Measurements from ENCODE around the gene FOXI1.
"Not testable (repeated sequence)": the region's sequence is repeated elsewhere in the genome, so short reads cannot be mapped to it uniquely, and the experiment has no call there.

The FOXI1 gene

DNA sequence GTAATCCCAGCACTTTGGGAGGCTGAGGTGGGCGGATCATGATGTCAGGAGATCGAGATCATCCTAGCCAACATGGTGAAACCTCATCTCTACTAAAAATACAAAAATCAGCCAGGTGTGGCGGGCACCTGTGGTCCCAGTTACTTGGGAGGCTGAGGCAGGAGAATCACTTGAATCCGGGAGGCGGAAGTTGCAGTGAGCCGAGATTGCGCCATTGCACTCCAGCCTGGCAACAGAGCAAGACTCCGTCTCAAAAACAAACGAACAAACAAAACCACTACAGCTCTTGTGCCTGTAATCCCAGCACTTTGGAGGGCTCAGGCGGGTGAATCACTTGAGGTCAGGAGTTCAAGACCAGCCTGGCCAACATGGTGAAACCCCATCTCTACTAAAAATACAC lies 11.4 kb upstream of the FOXI1 start:
- not testable (repeated sequence) for DNase-seq

- DNase-seq: no peak
These were observed 10.1 kb upstream of the FOXI1 start for GRCh38 chr5:170095646-170096045.

- no peak for DNase-seq
These were observed 7.8 kb upstream of the FOXI1 start for GRCh38 chr5:170097934-170098333.

- no peak for DNase-seq
These were observed 5.4 kb upstream of the FOXI1 start for GRCh38 chr5:170100066-170100943.

DNA sequence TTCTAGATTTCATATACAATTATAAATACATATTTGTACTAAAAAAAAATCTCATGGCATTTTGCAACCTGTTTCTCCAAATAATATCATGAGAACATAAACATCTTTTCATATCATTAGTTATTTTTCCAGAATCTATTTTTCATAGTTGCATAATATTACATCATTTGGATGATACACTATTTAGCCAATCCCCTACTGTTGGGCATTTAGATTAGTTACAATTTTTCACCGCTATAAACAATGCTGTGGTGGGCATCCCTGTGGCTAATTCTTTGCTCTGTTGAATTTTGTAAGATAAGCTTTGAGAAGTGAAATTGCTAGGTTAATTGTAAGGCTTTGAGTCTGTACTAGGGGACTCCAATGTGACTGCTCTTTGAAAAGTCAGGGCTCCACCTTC lies 2.2 kb upstream of the FOXI1 start:
- DNase-seq: no peak

DNA sequence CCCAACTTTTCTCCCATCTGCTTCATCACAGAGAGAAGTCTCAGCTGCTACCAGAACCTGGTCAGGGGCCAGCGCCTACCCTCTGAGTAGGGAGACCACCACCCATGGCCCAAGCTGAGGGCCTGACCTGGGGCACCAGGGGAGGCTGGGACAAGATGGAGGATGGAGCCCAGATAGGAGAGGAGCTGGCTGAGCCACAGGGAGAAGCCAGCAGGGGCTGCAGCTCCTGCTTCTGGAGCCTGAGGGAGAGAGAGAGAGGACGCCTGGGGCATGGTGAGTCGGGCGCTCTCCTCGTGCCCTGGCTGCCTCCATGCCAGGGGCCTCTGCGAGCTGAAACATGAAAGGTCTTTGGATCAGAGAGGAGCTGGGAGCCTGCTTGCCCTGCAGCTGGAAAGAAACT lies 1.4 kb upstream of the FOXI1 start:
- no peak for DNase-seq

- DNase-seq: no peak
These were observed 987 bp upstream of the FOXI1 start for GRCh38 chr5:170104710-170105109.

GRCh38 chr5:170107674-170108073 lies 2.0 kb downstream of the FOXI1 start:
- no peak for DNase-seq

DNA sequence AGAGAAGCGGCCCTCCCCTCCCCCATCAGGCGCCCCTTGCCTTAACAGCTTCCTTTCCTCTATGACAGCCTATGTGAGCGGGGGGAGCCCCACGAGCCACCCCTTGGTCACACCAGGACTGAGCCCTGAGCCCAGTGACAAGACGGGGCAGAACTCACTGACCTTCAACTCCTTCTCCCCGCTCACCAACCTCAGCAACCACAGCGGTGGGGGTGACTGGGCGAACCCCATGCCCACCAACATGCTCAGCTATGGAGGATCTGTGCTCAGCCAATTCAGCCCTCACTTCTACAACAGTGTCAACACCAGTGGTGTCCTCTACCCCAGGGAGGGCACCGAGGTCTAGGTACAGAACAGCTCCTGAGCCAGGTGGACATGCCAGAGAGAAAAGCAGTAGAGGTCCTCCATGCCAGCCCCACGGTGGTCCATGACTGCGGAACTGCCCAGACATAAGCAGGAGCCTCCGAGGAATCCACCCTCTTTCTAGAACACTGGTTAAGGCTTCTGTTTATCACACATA lies 2.6 kb downstream of the FOXI1 start:
- DNase-seq: no peak

DNA sequence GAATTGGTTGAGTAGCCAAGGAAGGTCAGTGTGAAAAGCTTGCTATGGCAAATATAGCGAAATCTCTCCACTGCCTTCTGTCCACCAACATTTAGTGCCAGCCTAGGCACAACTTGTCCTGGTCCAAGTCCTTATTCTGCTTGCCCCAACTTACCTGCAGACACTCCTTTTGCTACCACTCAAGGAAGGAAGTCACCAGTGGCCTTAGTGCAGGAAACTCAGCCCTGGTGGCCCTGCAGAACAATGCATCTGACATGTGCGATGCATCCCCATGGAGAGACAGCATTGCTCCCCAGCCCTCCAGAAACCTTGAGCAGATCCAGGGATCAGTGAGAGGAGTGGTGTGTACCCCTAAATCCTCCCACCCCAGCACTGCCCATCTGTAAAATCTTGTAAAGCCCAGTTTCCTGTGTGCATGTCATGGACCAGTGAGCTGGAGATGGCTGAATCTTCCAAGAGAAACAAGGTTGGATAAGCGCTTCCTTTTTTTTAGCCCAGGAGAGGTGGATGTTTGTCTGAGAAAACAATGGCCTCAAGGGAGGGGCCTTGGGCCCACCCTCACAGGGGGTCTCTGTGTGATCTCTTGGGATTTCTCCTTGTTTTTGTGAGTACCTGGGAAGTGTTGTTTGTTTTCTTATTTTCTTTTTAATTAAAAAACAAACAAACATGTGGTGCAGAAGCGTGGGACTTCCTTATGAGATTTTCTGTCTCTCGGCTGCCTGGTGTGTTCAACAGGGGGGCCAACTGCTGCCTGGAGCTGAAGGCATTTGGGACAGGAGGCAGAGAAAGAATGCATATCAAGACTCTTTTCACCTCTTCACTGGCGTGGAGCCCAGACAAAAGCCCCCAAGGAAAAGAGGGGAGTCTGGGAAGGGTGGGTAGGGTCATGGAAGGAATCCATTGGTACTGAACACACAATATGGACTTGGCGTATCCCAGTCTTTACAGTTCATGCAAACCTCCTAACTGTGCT lies 3.6 kb downstream of the FOXI1 start:
- DNase-seq: no peak

DNA sequence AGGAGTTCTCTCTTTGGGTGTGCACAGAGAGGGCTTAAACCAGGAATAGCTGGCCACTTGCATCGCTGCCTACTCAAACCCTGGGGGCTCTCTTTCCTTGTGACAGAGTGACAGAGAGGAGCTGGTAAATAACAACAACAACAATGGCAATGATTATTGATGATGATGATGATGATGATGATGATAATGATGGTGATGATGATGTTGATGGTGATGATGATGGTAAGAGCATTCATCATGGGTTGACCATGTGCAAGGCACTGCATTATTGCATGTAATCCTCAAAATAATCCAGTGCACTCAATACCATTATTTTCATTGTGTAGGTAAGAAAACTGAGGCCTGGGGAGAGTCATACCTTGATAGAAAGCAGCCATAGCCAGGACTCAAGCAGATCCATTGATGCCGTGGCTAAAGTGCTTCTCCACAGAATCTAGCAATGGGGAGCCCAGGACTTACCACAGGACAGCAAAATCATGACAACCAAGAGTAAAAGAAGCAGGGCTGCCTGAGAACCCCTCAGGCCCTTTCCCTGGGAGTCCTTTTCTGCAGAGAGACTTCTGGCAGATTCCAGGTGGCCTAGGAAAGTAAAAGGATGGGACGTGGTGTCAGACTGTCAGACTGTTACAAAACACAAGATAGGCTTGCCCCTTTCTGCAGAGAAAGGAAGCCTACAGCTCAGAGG lies 4.8 kb downstream of the FOXI1 start:
- no peak for DNase-seq

GRCh38 chr5:170111088-170111785 lies 5.5 kb downstream of the FOXI1 start:
- DNase-seq: no peak

- DNase-seq: no peak
These were observed 7.3 kb downstream of the FOXI1 start for GRCh38 chr5:170112876-170113521.

GRCh38 chr5:170113522-170113900 lies 7.8 kb downstream of the FOXI1 start:
- no peak for DNase-seq

- DNase-seq: no peak
These were observed 8.6 kb downstream of the FOXI1 start for GRCh38 chr5:170114271-170114670.

DNA sequence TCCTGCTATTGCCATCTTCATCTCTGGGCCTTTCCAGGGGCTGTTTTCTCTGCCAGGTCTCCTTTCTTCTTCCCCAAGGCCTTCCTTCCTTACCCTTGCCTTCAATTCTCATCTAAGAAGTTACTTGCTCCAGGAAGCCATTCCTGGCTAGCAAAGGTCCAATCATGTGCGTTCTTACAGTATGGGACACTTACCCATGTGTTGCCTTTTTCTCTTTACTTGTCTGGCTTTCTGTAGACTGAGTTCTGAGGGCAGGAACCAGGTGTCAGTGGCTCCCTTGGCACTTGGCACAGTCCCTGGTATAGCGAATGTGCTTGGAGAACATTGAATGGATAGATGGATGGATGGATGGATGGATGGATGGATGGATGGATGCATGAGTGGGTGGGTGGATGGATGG lies 10.2 kb downstream of the FOXI1 start:
- DNase-seq: no peak

- no peak for DNase-seq
These were observed 12.0 kb downstream of the FOXI1 start for GRCh38 chr5:170117736-170118135.

DNA sequence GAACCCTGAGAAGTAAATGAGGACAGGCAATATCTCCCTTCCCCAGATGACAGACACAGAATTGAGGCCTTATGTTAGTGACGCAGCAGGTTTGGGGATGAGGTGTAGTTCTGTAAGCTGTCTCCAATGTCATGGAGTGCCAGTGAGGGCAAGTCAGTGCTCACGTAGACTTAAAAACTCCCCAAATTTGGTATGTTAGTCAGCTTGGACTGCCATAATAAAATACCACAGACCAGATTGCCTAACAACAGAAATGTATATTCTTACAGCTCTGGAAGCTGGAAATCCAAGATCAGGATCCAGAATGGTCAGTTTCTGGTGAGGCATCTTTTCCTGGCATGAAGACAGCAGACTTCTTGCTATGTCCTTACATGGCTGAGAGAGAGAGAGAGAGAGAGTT lies 14.9 kb downstream of the FOXI1 start:
- no peak for DNase-seq

GRCh38 chr5:170121321-170121720 lies 15.6 kb downstream of the FOXI1 start:
- DNase-seq: no peak

DNA sequence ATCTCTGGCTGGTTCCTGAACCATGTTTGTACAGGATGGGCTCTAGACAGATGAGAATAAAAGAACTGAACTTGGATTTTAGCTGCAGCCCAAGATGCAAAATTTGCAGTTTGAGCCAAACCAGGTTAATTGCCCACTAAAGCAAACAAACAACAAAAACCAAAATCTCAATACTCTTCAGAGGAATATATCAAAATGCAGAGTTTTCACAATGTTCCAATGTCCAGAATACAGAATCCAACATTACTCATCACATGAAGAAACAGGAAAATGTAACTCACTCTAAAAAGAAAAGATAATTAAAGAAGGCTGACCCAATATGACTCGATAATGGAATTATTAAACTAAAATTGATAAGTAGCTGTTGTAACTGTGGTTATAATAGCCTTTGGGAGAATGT lies 20.4 kb downstream of the FOXI1 start:
- DNase-seq: no peak

DNA sequence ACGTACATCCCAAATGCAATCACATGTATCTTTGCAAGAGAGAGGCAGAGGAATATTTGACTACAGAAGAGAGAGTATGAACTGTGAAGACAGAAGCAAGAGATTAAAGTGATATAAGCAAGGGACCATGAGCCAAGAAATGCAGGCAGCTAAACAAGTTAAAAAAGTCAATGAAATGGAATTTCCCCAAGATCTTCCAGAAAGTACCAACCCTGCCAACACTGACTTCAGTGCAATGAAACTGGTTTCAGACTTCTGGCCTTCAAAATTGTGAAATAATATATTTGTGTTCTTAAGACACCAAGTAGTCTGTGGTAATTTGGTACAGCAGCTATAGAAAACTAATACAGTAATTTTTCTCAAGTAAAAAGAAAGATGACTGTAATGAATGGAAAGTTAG lies 20.9 kb downstream of the FOXI1 start:
- no peak for DNase-seq

DNA sequence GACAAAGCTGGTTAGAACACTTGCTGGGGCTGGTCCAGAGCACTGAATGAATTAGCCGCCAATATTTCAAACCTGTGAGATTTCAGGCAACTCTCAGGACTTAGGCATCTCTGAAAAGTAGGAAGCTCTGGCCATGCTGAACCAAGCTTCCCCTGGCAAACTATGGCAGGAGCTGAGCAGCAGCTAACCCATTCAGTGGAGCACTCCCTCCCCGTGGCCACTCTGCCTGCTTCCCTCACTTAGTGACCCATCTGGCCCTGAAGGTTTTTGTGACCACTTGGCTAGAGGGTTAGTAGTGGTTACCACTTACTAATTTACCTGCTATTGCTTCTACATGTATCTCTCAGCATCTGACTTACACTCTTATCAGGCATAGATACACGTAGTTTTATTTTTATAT lies 25.5 kb downstream of the FOXI1 start:
- no peak for DNase-seq
